Ishikawa (cell line): Measurements from ENCODE around the gene PRPSAP2.

Experiments
- CEBPB ChIP-seq: IDR thresholded peaks from 2 replicates; pipeline ENCODE4 v1.6.1; 2012
- CREB1 ChIP-seq: IDR thresholded peaks from 2 replicates; pipeline ENCODE4 v1.6.1; 2012; ENCODE audit warnings: low read depth
- EGR1 ChIP-seq: IDR thresholded peaks from 2 replicates; pipeline ENCODE4 v1.6.1; 2012
- EP300 ChIP-seq: IDR thresholded peaks from 2 replicates; pipeline ENCODE4 v1.6.1; 2012; ENCODE audit warnings: borderline replicate concordance
- FOXM1 ChIP-seq: IDR thresholded peaks from 2 replicates; pipeline ENCODE4 v1.6.1; 2012; ENCODE audit warnings: low read depth, borderline replicate concordance
- NFIC ChIP-seq: IDR thresholded peaks from 2 replicates; pipeline ENCODE4 v1.6.1; 2012
- RAD21 ChIP-seq: IDR thresholded peaks from 2 replicates; pipeline ENCODE4 v1.6.1; 2012; ENCODE audit warnings: low read depth
- TAF1 ChIP-seq: IDR thresholded peaks from 2 replicates; pipeline ENCODE4 v1.6.1; 2012; ENCODE audit warnings: low read depth, mild to moderate bottlenecking
- TCF12 ChIP-seq: IDR thresholded peaks from 2 replicates; pipeline ENCODE4 v1.6.1; 2012; ENCODE audit warnings: low read depth
- TEAD4 ChIP-seq: IDR thresholded peaks from 2 replicates; pipeline ENCODE4 v1.6.1; 2012
- YY1 ChIP-seq: IDR thresholded peaks from 2 replicates; pipeline ENCODE4 v1.6.1; 2012; ENCODE audit warnings: low read depth
- ZBTB7A ChIP-seq: IDR thresholded peaks from 2 replicates; pipeline ENCODE4 v1.6.1; 2012; ENCODE audit warnings: low read depth
- TF ChIP-seq, protein P1 (sequence below): IDR thresholded peaks from 2 replicates; pipeline ENCODE4 v1.6.1; 2012
- TF ChIP-seq, protein P2 (sequence below): IDR thresholded peaks from 2 replicates; pipeline ENCODE4 v1.6.1; 2012
- TF ChIP-seq, protein P3 (sequence below): IDR thresholded peaks from 2 replicates; pipeline ENCODE4 v1.6.1; 2012; ENCODE audit warnings: low read depth, mild to moderate bottlenecking

Gene PRPSAP2

DNA sequence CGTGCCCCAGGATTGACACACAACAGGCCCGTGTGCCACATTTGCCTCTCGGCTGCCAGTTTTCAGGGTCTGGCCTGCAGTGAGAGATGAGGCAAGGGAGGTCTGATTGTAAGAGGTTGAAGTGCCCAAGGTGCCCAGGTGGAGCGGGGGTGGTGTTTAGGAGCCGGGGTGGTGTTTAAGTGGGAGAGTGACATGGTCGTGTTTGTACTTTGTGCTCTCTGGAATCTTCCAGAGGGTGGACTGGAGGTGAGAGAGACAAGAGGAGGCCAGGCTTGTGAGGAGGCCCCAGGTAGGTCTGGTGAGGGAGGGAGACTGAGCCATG lies 104.5 kb downstream of the PRPSAP2 start:
- TF ChIP-seq TEAD4 = no peak
- no peak for TF ChIP-seq TAF1
- no peak for TF ChIP-seq CEBPB
- no peak for TF ChIP-seq TCF12
- no peak for TF ChIP-seq ZBTB7A
- TF ChIP-seq YY1 = no peak
- TF ChIP-seq, protein P1, sequence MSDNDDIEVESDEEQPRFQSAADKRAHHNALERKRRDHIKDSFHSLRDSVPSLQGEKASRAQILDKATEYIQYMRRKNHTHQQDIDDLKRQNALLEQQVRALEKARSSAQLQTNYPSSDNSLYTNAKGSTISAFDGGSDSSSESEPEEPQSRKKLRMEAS = no peak
- TF ChIP-seq CREB1 = no peak
- TF ChIP-seq EP300 = no peak
- no peak for TF ChIP-seq EGR1
- TF ChIP-seq FOXM1 = no peak
- TF ChIP-seq, protein P2, sequence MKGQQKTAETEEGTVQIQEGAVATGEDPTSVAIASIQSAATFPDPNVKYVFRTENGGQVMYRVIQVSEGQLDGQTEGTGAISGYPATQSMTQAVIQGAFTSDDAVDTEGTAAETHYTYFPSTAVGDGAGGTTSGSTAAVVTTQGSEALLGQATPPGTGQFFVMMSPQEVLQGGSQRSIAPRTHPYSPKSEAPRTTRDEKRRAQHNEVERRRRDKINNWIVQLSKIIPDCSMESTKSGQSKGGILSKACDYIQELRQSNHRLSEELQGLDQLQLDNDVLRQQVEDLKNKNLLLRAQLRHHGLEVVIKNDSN = no peak

DNA sequence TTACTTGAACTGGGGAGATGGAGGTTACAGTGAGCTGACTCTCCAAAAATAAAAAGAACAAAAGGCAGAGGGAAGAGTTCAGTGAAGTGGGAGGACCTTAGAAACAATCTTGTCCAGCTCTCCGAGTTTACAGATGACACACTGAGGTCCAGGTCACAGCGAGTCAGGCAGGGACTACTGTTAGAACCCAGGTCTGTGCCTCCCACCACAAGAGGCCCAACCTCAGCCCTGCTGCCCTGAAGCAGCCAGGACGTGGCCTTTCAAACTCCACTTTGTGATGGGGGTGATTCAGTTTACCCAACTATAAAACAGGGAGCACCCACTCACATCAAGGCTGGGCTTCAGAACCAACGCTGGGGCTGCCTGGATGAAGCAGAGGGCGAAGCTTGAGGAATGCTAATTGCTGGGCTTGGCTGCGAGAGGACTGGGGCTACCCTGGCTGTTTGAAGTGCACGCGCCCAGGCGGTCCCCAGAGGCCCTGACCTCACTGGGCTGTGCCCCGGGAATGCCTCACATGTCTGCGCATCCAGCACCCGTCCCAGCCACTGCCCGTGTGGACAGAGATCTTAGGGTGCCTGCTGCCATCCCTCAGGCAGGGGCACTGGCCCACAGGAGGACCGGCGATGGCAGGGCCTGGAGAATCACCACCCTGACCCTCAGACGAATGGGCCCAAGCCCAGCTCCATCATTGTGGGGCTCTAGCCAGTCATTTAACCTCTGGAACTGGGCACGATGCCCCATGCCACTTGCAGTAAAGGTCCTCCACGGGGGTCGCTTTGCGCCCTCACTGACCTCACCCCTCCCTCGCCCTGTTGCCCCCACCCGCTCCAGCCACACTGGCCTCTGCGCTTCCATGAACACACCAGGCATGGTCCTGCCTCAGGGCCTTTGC lies 105.4 kb downstream of the PRPSAP2 start:
- TF ChIP-seq CREB1 = no peak
- no peak for TF ChIP-seq YY1

DNA sequence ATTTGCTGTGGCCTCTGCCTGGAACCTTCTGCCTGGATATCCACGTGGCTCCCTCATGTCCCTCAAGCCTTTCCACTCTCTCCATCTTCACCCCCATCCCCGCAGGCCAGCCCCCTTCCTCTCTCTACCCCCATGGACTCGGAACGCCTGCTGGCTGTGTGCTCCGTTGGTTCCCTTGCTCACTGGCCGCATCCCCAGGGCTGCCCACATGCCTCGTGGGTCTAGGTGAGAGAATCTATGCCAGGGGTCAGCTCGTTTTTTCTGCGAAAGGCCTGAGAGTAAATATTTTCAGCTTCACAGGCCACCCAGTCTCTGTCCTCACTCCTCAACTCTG lies 106.1 kb downstream of the PRPSAP2 start:
- TF ChIP-seq TCF12 (no peak), TAF1 (no peak), ZBTB7A (no peak), CEBPB (no peak), YY1 (no peak), RAD21 (no peak), EGR1 (no peak), EP300 (no peak), NFIC (no peak), CREB1 (no peak), FOXM1 (no peak), TEAD4 (no peak)
- TF ChIP-seq, protein P3, sequence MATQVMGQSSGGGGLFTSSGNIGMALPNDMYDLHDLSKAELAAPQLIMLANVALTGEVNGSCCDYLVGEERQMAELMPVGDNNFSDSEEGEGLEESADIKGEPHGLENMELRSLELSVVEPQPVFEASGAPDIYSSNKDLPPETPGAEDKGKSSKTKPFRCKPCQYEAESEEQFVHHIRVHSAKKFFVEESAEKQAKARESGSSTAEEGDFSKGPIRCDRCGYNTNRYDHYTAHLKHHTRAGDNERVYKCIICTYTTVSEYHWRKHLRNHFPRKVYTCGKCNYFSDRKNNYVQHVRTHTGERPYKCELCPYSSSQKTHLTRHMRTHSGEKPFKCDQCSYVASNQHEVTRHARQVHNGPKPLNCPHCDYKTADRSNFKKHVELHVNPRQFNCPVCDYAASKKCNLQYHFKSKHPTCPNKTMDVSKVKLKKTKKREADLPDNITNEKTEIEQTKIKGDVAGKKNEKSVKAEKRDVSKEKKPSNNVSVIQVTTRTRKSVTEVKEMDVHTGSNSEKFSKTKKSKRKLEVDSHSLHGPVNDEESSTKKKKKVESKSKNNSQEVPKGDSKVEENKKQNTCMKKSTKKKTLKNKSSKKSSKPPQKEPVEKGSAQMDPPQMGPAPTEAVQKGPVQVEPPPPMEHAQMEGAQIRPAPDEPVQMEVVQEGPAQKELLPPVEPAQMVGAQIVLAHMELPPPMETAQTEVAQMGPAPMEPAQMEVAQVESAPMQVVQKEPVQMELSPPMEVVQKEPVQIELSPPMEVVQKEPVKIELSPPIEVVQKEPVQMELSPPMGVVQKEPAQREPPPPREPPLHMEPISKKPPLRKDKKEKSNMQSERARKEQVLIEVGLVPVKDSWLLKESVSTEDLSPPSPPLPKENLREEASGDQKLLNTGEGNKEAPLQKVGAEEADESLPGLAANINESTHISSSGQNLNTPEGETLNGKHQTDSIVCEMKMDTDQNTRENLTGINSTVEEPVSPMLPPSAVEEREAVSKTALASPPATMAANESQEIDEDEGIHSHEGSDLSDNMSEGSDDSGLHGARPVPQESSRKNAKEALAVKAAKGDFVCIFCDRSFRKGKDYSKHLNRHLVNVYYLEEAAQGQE = no peak
- TF ChIP-seq, protein P1 = no peak
- TF ChIP-seq, protein P2 = no peak

DNA sequence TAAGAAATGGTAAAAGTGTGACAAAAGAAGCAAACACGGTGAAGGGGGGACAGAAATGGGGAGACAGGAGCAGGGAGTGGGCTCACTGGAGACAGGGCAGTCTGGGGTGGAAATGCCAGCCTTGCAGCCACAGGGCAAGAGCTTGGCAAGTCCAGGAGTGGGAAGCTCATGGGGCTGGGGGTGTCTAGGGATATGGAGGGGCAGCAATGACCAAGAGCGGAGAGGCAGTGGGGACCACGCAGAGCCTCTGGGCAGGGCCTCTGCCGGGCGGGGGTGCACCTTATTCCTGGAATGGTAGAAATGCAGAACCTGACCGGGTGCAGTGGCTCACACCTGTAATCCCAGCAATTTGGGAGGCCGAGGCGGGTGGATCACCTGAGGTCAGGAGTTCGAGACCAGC lies 106.6 kb downstream of the PRPSAP2 start:
- TF ChIP-seq CEBPB (no peak), ZBTB7A (no peak), TEAD4 (no peak), CREB1 (no peak), TCF12 (no peak), TAF1 (no peak), YY1 (no peak), NFIC (no peak), EGR1 (no peak), EP300 (no peak), RAD21 (no peak), FOXM1 (no peak)
- TF ChIP-seq, protein P2 = no peak
- TF ChIP-seq, protein P3 = no peak
- TF ChIP-seq, protein P1 = no peak

DNA sequence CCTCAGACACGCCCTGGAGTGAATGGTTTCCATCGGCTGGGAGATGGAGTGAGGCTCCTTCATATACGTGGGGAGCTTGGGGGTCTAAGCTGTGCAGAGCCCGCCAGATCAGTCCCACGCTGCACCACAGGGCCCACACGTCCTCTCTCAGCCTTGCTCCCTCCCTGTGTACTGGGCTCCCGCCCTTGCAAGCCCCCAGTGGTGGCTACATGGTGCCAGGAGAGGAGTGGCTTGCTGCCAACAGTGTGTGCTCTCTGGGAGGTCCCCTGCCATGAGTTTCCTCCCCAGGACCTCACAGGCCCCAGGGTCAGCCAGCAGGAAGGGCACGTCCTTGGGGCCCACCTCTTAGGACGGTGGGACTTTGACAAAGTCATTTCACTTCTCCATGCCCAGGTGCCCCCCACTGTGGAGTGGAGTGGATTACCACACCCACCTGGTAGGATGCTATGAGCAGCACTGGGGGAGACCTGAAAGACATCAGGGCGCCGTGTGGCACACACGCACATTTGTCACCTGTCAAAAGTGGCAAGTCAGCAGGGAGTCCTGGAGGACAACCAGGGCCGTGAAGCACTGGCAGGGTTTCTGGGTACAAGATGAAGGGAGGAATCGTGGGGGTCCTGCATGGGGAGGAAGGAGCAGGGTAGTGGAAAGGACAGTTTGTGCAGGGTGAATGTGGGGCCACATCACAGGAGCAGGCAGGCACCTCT lies 107.8 kb downstream of the PRPSAP2 start:
- peak; percentile 39 for TF ChIP-seq NFIC
- peak; percentile 29; the same call in 1 of the 2 replicates for TF ChIP-seq EP300
- TF ChIP-seq ZBTB7A = 0 out of 2 replicates have a peak, but pooled peaks have one; percentile 37
- TF ChIP-seq TAF1 = no peak
- no peak for TF ChIP-seq YY1
- TF ChIP-seq, protein P3 = no peak
- TF ChIP-seq TEAD4 = no peak
- no peak for TF ChIP-seq EGR1
- 0 out of 2 replicates have a peak, but pooled peaks have one; percentile 32 for TF ChIP-seq TCF12
- no peak for TF ChIP-seq CEBPB
- TF ChIP-seq FOXM1 = no peak
- TF ChIP-seq RAD21 = no peak
- no peak for TF ChIP-seq CREB1
- TF ChIP-seq, protein P2 = no peak
- TF ChIP-seq, protein P1 = no peak
